KMS-11 (cell line): ENCODE measurements around the gene BSG.

Experiments used
- H2AFZ ChIP-seq: fragments of 200-600 bp; sonication (generic); 2 replicates; pipeline ENCODE4 v1.6.1; 2016; ENCODE audit warnings: antibody characterized with exemption, mixed run types, low read depth
- H3K27ac ChIP-seq: fragments of 200-600 bp; sonication (generic); 2 replicates; pipeline ENCODE4 v1.6.1; 2016; ENCODE audit warnings: mild to moderate bottlenecking, mixed run types
- H3K27me3 ChIP-seq: fragments of 200-600 bp; sonication (generic); 2 replicates; pipeline ENCODE4 v1.6.1; 2017; ENCODE audit warnings: mild to moderate bottlenecking, low read depth, mixed run types, moderate library complexity; ENCODE audit not compliant: insufficient read depth
- H3K36me3 ChIP-seq: fragments of 200-600 bp; sonication (generic); 2 replicates; pipeline ENCODE4 v1.6.1; 2017; ENCODE audit warnings: mild to moderate bottlenecking, mixed run types; ENCODE audit not compliant: insufficient read depth
- H3K4me1 ChIP-seq: fragments of 200-600 bp; sonication (generic); 2 replicates; pipeline ENCODE4 v1.6.1; 2016; ENCODE audit warnings: mild to moderate bottlenecking, low read depth, mixed run types; ENCODE audit not compliant: poor library complexity, severe bottlenecking
- H3K4me2 ChIP-seq: fragments of 200-600 bp; sonication (generic); 2 replicates; pipeline ENCODE4 v1.7.0; 2016; ENCODE audit warnings: mild to moderate bottlenecking, mixed run types
- H3K4me3 ChIP-seq: fragments of 200-600 bp; sonication (generic); IDR thresholded peaks from 2 replicates; pipeline ENCODE4 v1.6.1; 2017; ENCODE audit warnings: low read depth, low read length, mixed read lengths; ENCODE audit not compliant: insufficient read depth
- H3K79me2 ChIP-seq: fragments of 200-600 bp; sonication (generic); 2 replicates; pipeline ENCODE4 v1.6.1; 2016; ENCODE audit warnings: low read depth, mixed run types; ENCODE audit not compliant: insufficient read depth
- H3K9ac ChIP-seq: fragments of 200-600 bp; sonication (generic); 2 replicates; pipeline ENCODE4 v1.6.1; 2016; ENCODE audit warnings: mild to moderate bottlenecking, mixed run types
- H4K20me1 ChIP-seq: fragments of 200-600 bp; sonication (generic); 2 replicates; pipeline ENCODE4 v1.6.1; 2016; ENCODE audit warnings: mild to moderate bottlenecking, mixed run types; ENCODE audit not compliant: insufficient read depth
- TF ChIP-seq, protein P1 (sequence below): fragments of 200-600 bp; sonication (generic); conservative IDR thresholded peaks from 2 replicates; pipeline ENCODE4 v1.6.1; 2017; ENCODE audit warnings: low read depth, mild to moderate bottlenecking, antibody characterized with exemption, low read length, moderate library complexity, mixed read lengths

The BSG gene

DNA sequence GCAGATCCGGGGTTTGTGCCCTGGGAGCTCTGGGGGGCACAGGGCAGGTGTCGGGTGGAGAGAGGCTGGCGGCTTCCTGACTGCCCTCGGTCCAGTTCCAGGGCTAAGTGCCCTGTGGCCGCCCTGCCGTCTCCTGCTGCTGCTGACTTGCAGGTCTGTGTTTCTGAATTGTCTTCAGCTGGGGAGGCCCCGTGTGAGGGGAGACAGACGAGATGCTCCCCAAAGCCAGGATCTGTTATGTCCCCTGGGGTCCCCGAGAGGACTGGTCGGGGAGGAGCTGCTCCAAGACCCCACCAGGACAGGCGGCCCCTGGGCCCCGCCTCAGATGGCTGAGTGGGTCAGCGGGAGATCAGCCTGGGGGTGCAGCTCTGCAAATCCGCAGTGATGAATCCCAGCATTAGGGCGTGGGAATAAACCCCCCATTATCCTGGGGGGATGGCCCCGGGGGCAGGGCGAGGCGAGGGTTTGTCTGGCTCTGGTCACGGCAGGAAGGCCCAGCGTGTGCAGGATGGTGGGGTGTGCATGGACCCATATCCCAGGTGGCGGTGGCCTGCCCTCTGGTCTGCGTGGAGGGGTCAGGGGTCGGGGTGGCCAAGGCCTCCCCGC, 22.0 kb downstream of the BSG start:
- Histone ChIP-seq H3K27ac (no peak overlapping the region), H2AFZ (no peak overlapping the region), H3K27me3 (peaks cover 56% of the 10 kb centered on the region), H3K9ac (no peak overlapping the region), H3K4me1 (peaks cover 4% of the 10 kb centered on the region), H3K4me2 (no peak overlapping the region), H4K20me1 (no peaks in the 10 kb centered on the region), H3K4me3 (no peak overlapping the region), H3K36me3 (no peaks in the 10 kb centered on the region), H3K79me2 (no peaks in the 10 kb centered on the region)
- TF ChIP-seq, protein P1, sequence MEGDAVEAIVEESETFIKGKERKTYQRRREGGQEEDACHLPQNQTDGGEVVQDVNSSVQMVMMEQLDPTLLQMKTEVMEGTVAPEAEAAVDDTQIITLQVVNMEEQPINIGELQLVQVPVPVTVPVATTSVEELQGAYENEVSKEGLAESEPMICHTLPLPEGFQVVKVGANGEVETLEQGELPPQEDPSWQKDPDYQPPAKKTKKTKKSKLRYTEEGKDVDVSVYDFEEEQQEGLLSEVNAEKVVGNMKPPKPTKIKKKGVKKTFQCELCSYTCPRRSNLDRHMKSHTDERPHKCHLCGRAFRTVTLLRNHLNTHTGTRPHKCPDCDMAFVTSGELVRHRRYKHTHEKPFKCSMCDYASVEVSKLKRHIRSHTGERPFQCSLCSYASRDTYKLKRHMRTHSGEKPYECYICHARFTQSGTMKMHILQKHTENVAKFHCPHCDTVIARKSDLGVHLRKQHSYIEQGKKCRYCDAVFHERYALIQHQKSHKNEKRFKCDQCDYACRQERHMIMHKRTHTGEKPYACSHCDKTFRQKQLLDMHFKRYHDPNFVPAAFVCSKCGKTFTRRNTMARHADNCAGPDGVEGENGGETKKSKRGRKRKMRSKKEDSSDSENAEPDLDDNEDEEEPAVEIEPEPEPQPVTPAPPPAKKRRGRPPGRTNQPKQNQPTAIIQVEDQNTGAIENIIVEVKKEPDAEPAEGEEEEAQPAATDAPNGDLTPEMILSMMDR = no peak

DNA sequence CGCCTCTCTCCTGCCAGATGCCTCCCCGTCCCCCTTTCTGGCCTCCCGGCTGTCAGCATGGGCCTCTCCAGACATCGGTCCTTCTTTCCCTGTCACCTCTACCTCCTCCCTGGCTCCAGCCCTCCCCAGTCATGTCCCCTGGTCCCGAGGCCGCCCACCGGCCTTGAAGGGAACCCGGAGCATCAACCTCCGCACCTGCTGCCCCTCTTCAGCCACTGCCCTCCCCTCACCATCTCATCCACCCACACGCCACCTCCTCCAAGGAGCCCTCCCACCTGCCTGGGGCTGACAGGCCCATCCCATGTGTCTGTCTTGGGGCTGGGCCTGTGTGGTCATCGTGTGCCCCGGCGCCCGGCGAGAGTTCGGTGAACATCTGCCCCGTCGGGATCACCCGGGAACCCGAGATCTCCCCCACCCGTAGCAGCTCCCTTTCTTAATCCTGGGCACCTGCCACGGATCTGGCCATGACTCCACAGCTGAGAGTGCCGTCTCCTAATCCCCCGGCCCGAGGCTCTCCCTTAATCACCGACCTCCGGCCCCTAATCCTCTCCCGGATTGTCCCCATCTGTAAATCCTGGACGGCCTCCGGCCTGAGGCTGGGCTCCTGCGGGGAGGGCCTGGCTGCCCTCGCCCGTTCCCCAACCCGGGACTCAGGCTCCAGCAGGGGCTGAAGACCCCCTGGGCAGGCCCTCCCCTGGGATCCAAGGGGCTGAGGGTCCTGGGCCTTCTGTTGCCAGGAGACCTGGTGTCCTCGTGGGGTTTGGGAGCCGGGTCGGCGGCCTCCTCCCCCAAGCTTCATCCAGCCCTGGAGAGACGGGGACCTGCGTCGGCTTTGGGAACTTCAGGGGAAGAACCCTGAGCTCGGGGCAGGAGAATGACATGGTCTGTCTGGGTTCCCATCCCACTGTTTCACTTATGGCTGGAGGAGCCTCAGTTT, 23.2 kb downstream of the BSG start:
- TF ChIP-seq, protein P1 = no peak
- H3K4me2 ChIP-seq = no peak overlapping the region
- H4K20me1 ChIP-seq = no peaks in the 10 kb centered on the region

DNA sequence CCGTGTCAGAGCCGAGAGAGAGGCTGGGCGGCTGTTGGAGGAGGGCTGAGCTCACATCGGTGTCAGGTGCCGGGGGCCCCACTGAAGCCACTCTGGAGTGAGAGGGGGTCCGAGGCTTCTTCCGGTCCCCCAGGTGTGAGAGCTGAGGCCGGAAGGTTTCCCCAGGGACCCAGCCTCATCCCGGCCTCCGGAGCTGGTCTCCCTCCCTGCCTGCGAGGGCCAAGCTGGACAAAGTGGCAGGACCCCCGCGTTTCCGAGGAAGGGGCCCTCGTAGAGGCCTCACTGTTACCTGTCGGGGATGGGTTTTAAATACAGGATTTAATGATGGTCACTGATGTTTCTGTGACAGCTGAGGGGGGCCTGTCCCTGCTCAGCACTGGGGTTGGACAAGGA, 23.9 kb downstream of the BSG start:
- H3K4me2 ChIP-seq = no peak overlapping the region
- TF ChIP-seq, protein P1 = no peak
- H3K27me3 ChIP-seq = peaks cover 56% of the 10 kb centered on the region
- H3K4me3 ChIP-seq = no peak overlapping the region
- peaks cover 4% of the 10 kb centered on the region for H3K4me1 ChIP-seq
- no peak overlapping the region for H3K27ac ChIP-seq
- no peak overlapping the region for H3K9ac ChIP-seq
- H3K79me2 ChIP-seq = no peaks in the 10 kb centered on the region
- no peaks in the 10 kb centered on the region for H3K36me3 ChIP-seq
- no peaks in the 10 kb centered on the region for H4K20me1 ChIP-seq
- H2AFZ ChIP-seq = no peak overlapping the region

More for the DNA sequence above, 23.2 kb downstream of the BSG start:
- H3K27me3 ChIP-seq = peaks cover 60% of the 10 kb centered on the region
- no peaks in the 10 kb centered on the region for H3K79me2 ChIP-seq
- H3K4me1 ChIP-seq = peaks cover 4% of the 10 kb centered on the region
- no peak overlapping the region for H3K27ac ChIP-seq
- no peaks in the 10 kb centered on the region for H3K36me3 ChIP-seq
- H3K9ac ChIP-seq = no peak overlapping the region
- no peak overlapping the region for H3K4me3 ChIP-seq
- no peak overlapping the region for H2AFZ ChIP-seq

DNA sequence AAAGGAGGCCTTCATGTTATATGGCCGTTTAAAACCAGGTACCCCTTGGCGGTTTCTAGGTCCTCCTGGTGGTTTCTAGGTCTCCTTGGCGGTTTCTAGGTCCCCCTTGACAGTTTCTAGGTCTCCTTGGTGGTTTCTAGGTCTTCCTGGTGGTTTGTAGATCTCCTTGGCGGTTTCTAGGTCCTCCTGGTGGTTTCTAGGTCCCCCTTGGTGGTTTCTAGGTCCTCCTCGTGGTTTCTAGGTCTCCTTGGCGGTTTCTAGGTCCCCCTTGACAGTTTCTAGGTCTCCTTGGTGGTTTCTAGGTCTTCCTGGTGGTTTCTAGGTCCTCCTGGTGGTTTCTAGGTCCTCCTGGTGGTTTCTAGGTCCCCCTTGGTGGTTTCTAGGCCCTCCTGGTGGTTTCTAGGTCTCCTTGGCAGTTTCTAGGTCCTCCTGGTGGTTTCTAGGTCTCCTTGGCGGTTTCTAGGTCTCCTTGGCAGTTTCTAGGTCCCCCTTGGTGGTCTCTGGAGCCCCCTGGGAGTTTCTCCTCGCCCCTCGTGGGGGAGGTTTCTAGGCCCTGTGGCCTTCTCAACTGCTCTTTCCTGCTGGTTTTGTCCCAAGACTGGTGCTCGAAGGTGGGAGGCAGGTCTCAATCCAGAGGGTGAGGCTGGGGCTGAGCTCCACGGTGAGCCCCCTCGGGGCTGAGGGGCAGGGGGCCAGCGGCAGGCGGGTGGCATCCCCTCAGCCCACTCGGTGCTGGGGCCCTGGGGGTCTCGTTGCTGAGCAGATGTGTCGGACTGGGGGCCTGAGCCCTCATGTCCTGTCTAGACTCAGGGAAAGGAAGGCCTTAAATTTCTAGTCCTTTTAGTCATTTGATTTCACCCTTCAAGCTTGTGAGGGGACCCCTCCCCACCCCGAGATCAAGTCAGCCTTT, 25.3 kb downstream of the BSG start:
- Histone ChIP-seq H2AFZ (no peak overlapping the region), H3K27ac (no peak overlapping the region), H3K27me3 (peaks cover 42% of the 10 kb centered on the region), H3K9ac (no peak overlapping the region), H4K20me1 (no peaks in the 10 kb centered on the region), H3K4me3 (no peak overlapping the region), H3K36me3 (no peaks in the 10 kb centered on the region), H3K79me2 (no peaks in the 10 kb centered on the region), H3K4me2 (no peak overlapping the region), H3K4me1 (peaks cover 4% of the 10 kb centered on the region)
- TF ChIP-seq, protein P1 = no peak
